SIG-M5 (cell line): ENCODE measurements around the gene AP4B1.

ENCODE experiments used
- DNase-seq: peaks from one replicate; lab custom pipeline; 2025; lab: John Stamatoyannopoulos, UW

Gene AP4B1

DNA sequence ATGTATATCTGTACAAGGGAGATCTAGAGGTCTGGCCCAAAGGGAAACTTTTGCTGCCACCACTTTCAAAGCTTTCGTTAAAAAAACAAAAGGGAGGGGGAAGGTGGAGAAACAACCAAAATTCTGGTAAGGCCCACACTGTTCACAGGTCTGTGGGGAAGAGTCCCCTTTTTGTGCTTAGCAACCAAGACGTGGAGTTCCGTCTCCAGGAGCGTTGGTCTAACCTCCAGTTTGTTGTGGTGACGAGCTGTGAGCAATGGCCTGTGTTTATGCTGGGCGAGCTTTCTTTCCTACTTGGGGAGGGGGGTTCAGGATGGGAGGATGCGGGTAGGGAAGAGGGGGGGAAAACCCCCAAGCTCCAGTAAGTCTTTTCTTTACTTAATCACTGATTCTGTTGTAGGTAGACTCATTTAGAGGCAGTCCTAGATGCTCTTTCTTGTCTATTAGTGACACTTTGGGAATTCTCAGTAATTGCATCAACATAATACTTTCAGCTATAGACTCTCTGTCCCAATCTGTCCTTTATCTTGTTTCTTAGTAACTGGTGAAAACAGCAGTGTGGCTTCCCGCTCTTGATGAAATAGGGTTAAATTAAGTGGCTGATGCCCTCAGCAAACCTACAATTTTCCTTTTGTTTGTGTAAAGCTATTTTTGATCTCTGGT is 26.0 kb upstream of the AP4B1 start:
- peak; percentile 39 for DNase-seq

- DNase-seq, result no peak
These were observed 25.3 kb upstream of the AP4B1 start for GRCh38 chr1:113929750-113930498.

DNA sequence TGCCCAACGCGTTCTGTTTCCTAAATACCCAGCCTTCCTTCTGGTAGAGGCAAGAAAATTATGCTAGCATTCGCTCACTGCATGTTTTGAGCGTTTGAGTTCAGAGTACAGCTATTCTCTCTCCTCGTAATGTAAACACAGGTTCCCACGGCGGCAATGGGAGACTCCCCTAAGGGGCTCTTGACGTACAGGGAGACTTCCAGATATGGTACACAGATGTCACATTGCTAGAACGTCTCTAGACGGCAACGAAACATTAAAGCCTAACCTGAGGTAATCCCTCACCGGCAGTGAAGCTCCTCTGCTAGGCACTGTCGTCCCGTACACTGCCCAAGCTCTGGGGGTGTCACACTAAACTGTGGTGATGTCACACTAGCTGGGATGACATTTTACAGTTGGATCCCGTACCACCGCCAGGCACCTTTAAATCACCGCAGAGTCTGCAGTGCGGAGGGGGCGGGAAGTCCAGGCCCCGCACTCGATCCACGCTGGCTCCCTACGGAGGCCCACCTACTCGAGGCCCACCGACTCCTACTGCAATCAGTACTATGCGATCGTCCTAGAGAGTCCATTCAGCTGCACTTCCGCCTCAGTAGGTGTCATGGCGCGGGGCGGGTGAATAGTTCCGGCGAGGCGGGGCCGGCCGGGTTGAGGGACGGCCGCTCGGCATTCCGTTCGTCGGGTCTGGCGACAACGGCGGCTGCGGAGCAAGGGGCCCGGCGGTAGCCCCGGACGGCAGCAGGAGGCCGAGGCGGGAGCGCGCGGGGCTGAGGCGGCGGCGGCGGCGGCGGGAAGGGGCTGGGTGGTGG is 24.5 kb upstream of the AP4B1 start, which contains the start of gene HIPK1:
HIPK1 (plus strand) TSS at position 384 of the 809 bp plus-strand sequence.
- DNase-seq, result peak; percentile 35

DNA sequence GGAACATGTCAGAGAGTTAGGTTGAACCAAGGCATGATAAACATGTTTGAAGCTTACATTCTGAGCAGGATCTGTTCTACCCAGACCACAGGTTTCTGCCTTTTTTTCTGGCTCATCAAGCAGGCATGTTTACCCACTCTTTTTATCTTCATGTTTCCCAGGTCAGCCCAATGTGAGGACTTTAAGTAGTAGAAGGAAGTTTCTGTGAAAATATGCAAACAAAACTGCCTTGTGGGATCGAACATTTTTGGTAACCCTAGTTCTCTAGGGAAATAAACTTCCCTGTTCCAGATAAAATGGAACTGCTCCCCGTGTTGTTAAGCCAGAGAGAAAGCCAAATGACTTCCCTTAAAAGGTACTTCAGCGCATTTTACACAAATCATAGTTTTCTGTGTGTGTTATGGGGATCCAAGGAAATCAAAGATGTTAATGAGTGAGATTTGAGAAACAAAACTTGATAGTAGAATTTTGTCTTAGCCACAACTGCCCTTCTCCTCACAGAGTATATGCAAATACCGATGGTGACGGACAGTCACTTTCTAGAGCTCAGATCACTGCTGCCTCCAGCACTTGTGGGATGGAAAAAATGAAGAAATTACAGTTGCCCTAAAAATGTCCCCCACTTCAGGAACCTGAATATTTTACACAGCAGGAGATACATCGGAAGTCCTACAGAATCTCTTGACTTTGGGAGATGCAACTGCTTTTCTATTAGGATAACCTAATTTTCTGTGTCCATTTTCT is 23.8 kb upstream of the AP4B1 start:
- no peak for DNase-seq

- no peak for DNase-seq
These were observed 19.9 kb upstream of the AP4B1 start for GRCh38 chr1:113924473-113924872.

- DNase-seq, result no peak
These were observed 18.4 kb upstream of the AP4B1 start for GRCh38 chr1:113922957-113923356.

DNA sequence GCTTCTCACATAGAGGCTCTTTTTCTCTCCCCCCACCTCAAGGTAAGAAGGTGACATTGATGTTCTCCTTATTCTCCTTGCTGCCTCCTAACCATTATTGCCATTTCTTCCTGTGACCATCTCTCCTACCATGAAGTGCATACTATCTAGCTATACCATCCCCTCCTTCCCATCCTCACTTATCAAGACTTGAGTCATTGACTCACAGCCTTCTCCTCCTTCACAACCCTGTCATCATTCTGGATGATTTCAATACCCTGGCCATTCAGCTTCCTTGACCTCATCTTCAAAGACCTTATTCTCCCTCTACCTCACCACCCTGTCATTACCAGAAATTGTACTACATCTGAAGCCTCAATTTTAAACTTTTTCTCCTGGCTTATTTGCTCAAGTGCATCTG is 13.6 kb upstream of the AP4B1 start:
- DNase-seq, result no peak

- DNase-seq, result no peak
These were observed 12.9 kb upstream of the AP4B1 start for GRCh38 chr1:113917400-113918082.

DNA sequence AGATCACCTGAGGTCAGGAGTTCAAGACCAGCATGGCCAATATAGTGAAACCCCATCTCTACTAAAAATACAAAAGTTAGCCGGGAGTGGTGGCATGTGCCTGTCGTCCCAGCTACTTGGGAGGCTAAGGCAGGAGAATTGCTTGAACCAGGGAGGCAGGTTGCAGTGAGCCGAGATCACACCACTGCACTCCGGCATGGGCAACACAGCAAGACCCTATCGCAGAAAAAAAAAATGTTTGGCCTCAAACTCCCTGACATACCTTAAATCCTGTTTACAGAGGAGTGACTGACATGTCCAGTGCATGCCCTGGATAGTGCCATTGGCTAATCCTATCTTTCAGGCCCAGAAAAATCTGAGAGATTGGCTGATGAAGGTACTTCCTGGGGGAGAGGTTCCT is 12.4 kb upstream of the AP4B1 start:
- DNase-seq, result no peak

GRCh38 chr1:113913887-113914664 is 9.5 kb upstream of the AP4B1 start:
- no peak for DNase-seq

DNA sequence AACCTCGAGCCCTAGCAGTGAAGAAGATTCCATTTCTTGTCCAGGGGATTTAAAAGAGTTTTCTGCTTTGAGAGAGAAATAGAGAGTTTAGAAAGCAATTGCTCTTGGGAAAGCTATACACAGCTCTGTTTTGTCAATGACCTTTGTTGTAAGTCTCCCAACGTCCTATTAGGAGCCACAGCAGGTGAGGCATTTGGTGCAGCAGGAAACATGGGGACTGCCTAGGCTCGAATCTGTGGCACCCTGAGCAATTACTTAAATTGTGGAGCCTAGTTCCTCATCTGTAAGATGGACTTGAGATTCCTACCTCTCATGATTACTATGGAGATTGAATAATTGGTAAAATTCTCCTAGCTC is 8.7 kb upstream of the AP4B1 start:
- DNase-seq, result no peak

DNA sequence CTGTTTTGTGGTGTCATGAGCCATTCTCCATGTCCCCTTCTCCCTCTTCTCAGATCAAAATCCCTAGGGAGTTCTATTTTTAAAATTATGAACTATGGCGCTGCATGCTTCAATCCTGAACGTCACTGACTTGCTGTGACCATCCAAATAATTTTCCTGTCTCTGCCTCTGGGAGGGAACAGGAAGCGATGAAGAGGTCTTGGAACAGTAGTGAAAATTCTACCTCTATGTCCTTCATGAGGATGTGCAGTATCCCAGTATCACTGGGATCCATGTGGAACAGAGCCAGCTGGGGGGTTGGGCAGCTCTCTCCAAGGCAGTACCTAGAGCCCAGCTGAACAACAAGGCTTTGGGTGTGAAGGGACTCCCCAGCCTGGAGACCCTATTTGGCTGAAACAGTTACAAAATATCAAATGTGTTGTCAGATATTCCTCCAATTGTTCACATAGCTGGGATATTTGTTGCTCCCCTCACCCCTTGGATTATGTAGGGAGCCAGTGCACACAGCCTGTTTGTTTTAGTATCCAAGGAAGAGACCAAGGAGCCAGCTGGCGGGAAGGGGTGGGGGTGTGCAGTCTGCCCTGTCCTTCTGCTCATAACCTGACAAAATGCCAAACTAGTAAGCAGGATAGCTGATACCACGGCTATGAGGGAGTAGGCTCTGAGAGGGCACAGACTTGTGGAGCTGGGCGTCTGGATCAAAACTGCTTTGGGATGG is 8.2 kb upstream of the AP4B1 start:
- no peak for DNase-seq

- no peak for DNase-seq
These were observed 849 bp upstream of the AP4B1 start for GRCh38 chr1:113905435-113905861.

DNA sequence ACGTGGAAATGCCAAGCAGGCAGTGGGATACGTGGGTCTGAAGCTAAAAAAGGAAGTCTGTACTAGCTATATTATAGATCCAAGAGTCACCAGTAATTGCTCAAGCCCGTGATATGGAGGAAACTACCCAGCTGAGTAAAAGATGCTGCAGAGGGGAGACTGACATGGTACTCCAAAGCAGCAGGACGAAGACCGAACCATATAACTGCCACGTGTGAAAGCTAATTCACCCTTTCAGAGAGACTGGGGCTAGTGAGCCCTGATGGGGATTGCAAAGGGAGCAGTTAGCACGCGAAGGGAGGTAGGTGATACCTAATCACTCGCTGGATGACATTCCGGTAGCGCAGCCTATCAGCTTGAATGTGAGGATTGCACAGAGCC is 316 bp downstream of the AP4B1 start:
- no peak for DNase-seq

- no peak for DNase-seq
These were observed 902 bp downstream of the AP4B1 start for GRCh38 chr1:113903501-113904292.

DNA sequence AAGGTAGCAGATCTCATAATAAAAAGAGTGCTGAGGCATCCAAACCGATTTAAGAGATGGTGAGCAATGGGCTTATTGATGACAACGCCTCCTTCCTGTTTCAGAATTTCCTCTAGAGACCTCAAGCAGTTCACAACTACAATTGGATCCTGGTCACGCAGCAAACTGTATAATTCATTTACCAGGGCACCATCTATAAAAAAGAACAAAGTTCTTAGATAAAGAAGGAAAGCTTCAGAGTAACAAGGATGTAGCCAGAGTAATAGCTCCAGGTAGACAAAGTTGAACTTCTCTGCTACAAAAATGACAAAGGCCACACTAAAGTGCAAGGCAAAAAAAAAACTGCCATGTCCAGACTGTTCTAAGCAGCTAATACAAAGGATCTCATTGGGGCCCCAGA is 3.4 kb downstream of the AP4B1 start:
- no peak for DNase-seq

DNA sequence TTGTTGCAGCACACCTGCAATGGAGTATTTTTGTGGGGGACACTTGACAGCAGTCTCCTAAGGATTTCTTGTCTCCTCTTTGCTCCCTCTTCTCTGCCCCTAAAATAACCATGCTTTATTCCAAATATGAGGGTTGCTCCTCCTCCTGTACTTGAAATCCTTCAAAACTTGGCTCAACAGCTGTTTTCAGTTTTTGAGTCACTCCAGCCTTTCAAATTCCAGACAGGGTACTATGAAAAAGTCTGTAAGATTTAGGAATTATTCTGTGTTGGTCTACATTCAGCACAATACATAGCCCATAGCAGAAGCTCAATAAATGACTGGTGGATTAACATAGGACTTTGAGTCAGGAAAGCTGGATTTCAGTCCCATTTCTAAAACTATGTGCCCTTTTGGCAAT is 5.5 kb downstream of the AP4B1 start:
- DNase-seq, result no peak

DNA sequence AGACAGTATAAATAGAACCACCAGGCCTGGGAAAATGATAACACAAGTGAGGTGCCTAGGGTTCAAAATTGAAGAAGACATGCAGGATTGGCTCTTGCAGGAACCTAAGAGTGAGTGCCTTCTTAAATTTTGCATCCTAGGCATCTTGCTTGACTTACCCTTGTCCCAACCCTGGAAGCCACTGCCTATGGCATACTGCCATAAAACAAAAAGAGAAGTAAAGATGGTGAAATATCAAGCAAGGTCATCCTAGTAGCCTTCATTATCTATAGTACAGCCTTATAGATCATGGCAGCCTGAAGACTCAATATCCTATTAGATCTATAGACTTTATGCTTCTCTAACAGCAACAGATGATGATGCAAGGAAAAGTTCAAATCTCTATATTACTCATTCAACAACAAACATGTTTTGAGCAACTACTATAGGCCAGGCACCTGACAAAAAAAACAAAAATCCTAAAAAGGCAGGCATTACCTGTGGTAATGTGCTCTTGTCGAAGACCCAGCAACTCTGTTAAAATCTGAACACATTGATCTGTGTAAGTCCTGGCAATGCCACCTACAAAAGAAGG is 6.3 kb downstream of the AP4B1 start:
- no peak for DNase-seq

- DNase-seq, result no peak
These were observed 8.6 kb downstream of the AP4B1 start for GRCh38 chr1:113895961-113896360.
